ENCODE data around the gene POTEG. TPM values are rescaled to one million over a fixed set of nuclear protein-coding genes. Genes with fewer than 3 reads are reported as not detected.
"Not testable (repeated sequence)": the region's sequence is repeated elsewhere in the genome, so short reads cannot be mapped to it uniquely, and the experiment has no call there.

Gene POTEG
- total RNA-seq (not detected), polyA plus RNA-seq (not detected)
- long read RNA-seq, donor 1: 0 reads
- long read RNA-seq, donor 2: 0 reads
- long read RNA-seq, donor 3: 0 reads
- long read RNA-seq, donor 4: 0 reads
- long read RNA-seq, donor 5: 0 reads
- long read RNA-seq, donor 6: 0 reads
- long read RNA-seq, donor 7: 0 reads
- long read RNA-seq, donor 8: 0 reads
- long read RNA-seq, donor 9: 0 reads
- long read RNA-seq, donor 10: 0 reads

DNA sequence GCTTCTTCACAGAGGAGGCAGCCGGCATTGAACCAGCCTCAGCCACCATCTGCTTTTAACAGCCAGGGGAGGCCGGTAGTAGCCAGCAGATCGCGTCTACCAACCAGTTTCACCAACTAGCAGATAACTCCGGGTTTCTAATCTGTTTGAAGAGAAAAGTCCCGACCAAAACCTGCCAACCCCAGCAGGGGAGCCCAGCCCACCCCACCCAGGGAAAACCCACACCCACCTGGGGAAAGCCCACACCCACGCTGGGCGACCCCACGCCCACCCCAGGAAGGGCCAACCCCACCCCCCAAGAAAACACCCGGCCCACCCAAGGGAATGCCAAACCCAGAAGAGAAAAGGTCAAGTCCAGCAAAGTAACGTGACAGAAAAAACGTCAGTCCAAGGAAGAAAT lies at the start of gene POTEG:
POTEG (minus strand) TSS at position 101 of the 400 bp plus-strand sequence; CDS start at position 49, 52 bp downstream.
- DNase-seq; H3K36me3 ChIP-seq (replicated peaks in 1 of 2); intact Hi-C loops (cut with DNase I); H3K4me1 ChIP-seq (replicated peaks in 1 of 2); H3K27me3 ChIP-seq; H3K9me3 ChIP-seq (replicated peaks in 1 of 3); H3K27ac ChIP-seq; H3K4me3 ChIP-seq: not testable (repeated sequence)
- 57 to 79% methylated on average over 2 of the region's 12 CpGs; no CpG with 5 or more reads in 2 of the 4 donors for WGBS, 4 donors

GRCh38 chr14:19482093-19482492 lies 48.0 kb upstream of the POTEG start:
- H3K27me3 ChIP-seq; DNase-seq; H3K36me3 ChIP-seq (replicated peaks in 1 of 2); H3K4me1 ChIP-seq (replicated peaks in 1 of 2); H3K9me3 ChIP-seq (replicated peaks in 1 of 3); intact Hi-C loops (cut with DNase I); H3K27ac ChIP-seq; H3K4me3 ChIP-seq: not testable (repeated sequence)
- 81% methylated on average over 13 to 14 of the region's 16 CpGs; no CpG with 5 or more reads in 2 of the 4 donors for WGBS, 4 donors

DNA sequence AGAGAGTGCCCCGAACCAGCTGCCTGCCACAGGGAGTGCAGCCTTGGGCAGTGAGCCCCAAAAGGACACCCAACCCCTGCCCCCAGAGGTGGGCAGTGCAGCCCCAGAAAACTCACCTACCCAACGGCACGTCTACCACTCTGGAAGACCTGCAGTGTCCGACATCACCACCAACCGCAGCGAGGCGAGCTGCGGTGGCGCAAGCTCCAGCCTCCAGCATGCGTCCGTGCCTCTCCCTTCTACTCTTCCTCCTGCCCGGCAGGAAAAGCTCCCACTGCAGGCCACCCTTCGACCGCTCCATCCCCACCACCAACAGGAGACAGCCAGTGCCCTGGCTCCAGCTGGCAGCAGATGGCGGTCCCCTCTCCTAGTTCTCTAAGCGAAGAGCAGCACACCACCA lies 47.3 kb upstream of the POTEG start:
- intact Hi-C loops (cut with DNase I): not testable (repeated sequence)
- 58 to 78% methylated on average over 1 to 6 of the region's 16 CpGs; no CpG with 5 or more reads in 2 of the 4 donors for WGBS, 4 donors

GRCh38 chr14:19480491-19480890 lies 46.4 kb upstream of the POTEG start:
- H3K27ac ChIP-seq; H3K27me3 ChIP-seq; H3K9me3 ChIP-seq (replicated peaks in 1 of 3); H3K4me1 ChIP-seq (replicated peaks in 1 of 2); intact Hi-C loops (cut with DNase I); DNase-seq; H3K36me3 ChIP-seq (replicated peaks in 1 of 2); H3K4me3 ChIP-seq: not testable (repeated sequence)
- WGBS, 4 donors: 59 to 69% methylated on average over 2 of the region's 5 CpGs; no CpG with 5 or more reads in 2 of the 4 donors

More for the DNA sequence above, 47.3 kb upstream of the POTEG start:
- H3K4me3 ChIP-seq; H3K4me1 ChIP-seq (replicated peaks in 1 of 2); H3K9me3 ChIP-seq (replicated peaks in 1 of 3); H3K27ac ChIP-seq; H3K27me3 ChIP-seq; DNase-seq; H3K36me3 ChIP-seq (replicated peaks in 1 of 2): not testable (repeated sequence)

DNA sequence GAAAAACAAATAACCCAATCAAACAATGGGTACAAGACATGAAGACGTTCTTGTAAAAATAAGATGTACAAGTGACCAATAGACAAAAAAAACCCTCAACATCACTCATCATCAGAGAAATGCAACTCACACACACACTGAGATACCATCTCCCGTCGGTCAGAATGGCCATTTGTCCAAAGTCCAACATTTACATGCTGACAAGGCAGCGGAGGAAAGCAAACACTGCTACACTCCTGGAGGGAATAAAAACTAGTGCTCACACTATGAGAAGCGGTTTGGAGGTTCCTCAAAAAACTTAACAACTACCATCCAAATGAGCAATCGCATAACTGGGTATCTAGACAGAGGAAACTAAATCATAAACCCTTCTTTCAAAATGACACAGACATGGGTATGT lies 11.6 kb upstream of the POTEG start:
- H3K36me3 ChIP-seq (replicated peaks in 1 of 2); H3K9me3 ChIP-seq (replicated peaks in 1 of 3); H3K4me1 ChIP-seq (replicated peaks in 1 of 2); H3K27me3 ChIP-seq; H3K4me3 ChIP-seq; intact Hi-C loops (cut with DNase I); H3K27ac ChIP-seq; DNase-seq: not testable (repeated sequence)
- 59 to 62% (median 60%) methylated on average over 5 to 6 of the region's 6 CpGs for WGBS, 4 donors

GRCh38 chr14:19439826-19440225 lies 5.7 kb upstream of the POTEG start:
- WGBS, 4 donors: 58 to 63% (median 62%) methylated on average over 2 of the region's 3 CpGs
- H3K4me1 ChIP-seq (replicated peaks in 1 of 2); H3K4me3 ChIP-seq; H3K9me3 ChIP-seq (replicated peaks in 1 of 3); DNase-seq; H3K36me3 ChIP-seq (replicated peaks in 1 of 2); H3K27me3 ChIP-seq; H3K27ac ChIP-seq; intact Hi-C loops (cut with DNase I): not testable (repeated sequence)

- WGBS, 4 donors: 10 to 24% (median 21%) methylated on average over 2 to 3 of the region's 5 CpGs; no CpG with 5 or more reads in 1 of the 4 donors
- H3K4me3 ChIP-seq; H3K36me3 ChIP-seq (replicated peaks in 1 of 2); DNase-seq; H3K27me3 ChIP-seq; H3K27ac ChIP-seq; H3K4me1 ChIP-seq (replicated peaks in 1 of 2); H3K9me3 ChIP-seq (replicated peaks in 1 of 3); intact Hi-C loops (cut with DNase I): not testable (repeated sequence)
These were observed 5.1 kb upstream of the POTEG start for GRCh38 chr14:19439219-19439618.

- H3K27ac ChIP-seq; DNase-seq; intact Hi-C loops (cut with DNase I); H3K27me3 ChIP-seq; H3K9me3 ChIP-seq (replicated peaks in 1 of 3); H3K4me3 ChIP-seq; H3K36me3 ChIP-seq (replicated peaks in 1 of 2); H3K4me1 ChIP-seq (replicated peaks in 1 of 2): not testable (repeated sequence)
- WGBS, 4 donors: 50 to 80% methylated on average over 1 of the region's 1 CpG; no CpG with 5 or more reads in 2 of the 4 donors
These were observed 2.9 kb upstream of the POTEG start for GRCh38 chr14:19437126-19437443.

- H3K27ac ChIP-seq; H3K4me3 ChIP-seq; H3K4me1 ChIP-seq (replicated peaks in 1 of 2); intact Hi-C loops (cut with DNase I); DNase-seq; H3K9me3 ChIP-seq (replicated peaks in 1 of 3); H3K36me3 ChIP-seq (replicated peaks in 1 of 2); H3K27me3 ChIP-seq: not testable (repeated sequence)
- WGBS, 4 donors: 0 to 85% (median 41%) methylated on average over 1 to 2 of the region's 8 CpGs
These were observed 2.4 kb upstream of the POTEG start for GRCh38 chr14:19436311-19437125.

- H3K36me3 ChIP-seq (replicated peaks in 1 of 2); intact Hi-C loops (cut with DNase I); H3K27ac ChIP-seq: not testable (repeated sequence)
These were observed 1.7 kb upstream of the POTEG start for GRCh38 chr14:19435852-19436251.

GRCh38 chr14:19434891-19435290 lies 750 bp upstream of the POTEG start:
- H3K4me1 ChIP-seq (replicated peaks in 1 of 2); intact Hi-C loops (cut with DNase I); H3K27me3 ChIP-seq; H3K36me3 ChIP-seq (replicated peaks in 1 of 2); DNase-seq; H3K27ac ChIP-seq; H3K4me3 ChIP-seq; H3K9me3 ChIP-seq (replicated peaks in 1 of 3): not testable (repeated sequence)
- 82 to 90% (median 90%) methylated on average over 12 to 47 of the region's 53 CpGs for WGBS, 4 donors

More at GRCh38 chr14:19435852-19436251, 1.7 kb upstream of the POTEG start:
- WGBS, 4 donors: no CpG with 5 or more reads among the region's 2 CpGs
- H3K4me1 ChIP-seq (replicated peaks in 1 of 2); H3K9me3 ChIP-seq (replicated peaks in 1 of 3); H3K27me3 ChIP-seq; H3K4me3 ChIP-seq; DNase-seq: not testable (repeated sequence)

All from adrenal gland (tissue), 19 donors.